OCI-LY1 (cell line): Measurements from ENCODE around the gene SLC13A2.

Experiments used
- EZH2 ChIP-seq: fragments of 200-600 bp; sonication (generic), shearing (Covaris generic); IDR thresholded peaks from 2 replicates; pipeline ENCODE4 v1.8.0; 2017; ENCODE audit warnings: borderline replicate concordance, mixed run types, mild to moderate bottlenecking, antibody characterized with exemption, low read length, moderate library complexity, mixed read lengths
- TF ChIP-seq, protein P1 (sequence below): fragments of 200-600 bp; sonication (generic), shearing (Covaris generic); IDR thresholded peaks from 2 replicates; pipeline ENCODE4 v1.5.1; 2017; ENCODE audit warnings: mild to moderate bottlenecking, antibody characterized with exemption, low read length, moderate library complexity, mixed read lengths

DNA sequence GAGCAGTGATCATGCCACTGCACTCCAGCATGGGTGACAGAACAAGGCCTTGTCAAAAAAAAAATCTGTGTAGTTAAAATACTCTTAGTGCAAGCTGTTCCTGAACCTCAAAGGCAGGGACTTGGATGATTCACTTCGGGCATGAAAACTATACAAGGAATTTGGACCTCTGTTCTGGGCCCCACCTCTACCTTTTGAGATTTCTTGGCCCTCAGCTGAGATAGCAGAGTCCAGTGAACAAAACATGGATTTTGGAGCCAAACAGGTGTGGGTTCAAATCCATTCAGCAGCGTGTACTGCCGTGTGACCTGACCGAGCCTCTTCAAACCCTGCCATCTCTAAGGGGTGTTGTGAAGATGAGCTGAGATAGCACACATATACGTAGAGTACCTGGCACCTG is 6.8 kb downstream of the SLC13A2 start:
- TF ChIP-seq, protein P1, sequence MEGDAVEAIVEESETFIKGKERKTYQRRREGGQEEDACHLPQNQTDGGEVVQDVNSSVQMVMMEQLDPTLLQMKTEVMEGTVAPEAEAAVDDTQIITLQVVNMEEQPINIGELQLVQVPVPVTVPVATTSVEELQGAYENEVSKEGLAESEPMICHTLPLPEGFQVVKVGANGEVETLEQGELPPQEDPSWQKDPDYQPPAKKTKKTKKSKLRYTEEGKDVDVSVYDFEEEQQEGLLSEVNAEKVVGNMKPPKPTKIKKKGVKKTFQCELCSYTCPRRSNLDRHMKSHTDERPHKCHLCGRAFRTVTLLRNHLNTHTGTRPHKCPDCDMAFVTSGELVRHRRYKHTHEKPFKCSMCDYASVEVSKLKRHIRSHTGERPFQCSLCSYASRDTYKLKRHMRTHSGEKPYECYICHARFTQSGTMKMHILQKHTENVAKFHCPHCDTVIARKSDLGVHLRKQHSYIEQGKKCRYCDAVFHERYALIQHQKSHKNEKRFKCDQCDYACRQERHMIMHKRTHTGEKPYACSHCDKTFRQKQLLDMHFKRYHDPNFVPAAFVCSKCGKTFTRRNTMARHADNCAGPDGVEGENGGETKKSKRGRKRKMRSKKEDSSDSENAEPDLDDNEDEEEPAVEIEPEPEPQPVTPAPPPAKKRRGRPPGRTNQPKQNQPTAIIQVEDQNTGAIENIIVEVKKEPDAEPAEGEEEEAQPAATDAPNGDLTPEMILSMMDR, result no peak
- TF ChIP-seq EZH2, result no peak
